HG02870 (cell line): ENCODE measurements around the gene PIGQ.

ENCODE experiments used
- ATAC-seq: cut with Tn5 transposase; IDR thresholded peaks from one replicate; pipeline ENCODE4 v1.9.1; 2021; ENCODE audit warnings: mild to moderate bottlenecking, moderate library complexity; ENCODE audit not compliant: unreplicated experiment

The PIGQ gene

DNA sequence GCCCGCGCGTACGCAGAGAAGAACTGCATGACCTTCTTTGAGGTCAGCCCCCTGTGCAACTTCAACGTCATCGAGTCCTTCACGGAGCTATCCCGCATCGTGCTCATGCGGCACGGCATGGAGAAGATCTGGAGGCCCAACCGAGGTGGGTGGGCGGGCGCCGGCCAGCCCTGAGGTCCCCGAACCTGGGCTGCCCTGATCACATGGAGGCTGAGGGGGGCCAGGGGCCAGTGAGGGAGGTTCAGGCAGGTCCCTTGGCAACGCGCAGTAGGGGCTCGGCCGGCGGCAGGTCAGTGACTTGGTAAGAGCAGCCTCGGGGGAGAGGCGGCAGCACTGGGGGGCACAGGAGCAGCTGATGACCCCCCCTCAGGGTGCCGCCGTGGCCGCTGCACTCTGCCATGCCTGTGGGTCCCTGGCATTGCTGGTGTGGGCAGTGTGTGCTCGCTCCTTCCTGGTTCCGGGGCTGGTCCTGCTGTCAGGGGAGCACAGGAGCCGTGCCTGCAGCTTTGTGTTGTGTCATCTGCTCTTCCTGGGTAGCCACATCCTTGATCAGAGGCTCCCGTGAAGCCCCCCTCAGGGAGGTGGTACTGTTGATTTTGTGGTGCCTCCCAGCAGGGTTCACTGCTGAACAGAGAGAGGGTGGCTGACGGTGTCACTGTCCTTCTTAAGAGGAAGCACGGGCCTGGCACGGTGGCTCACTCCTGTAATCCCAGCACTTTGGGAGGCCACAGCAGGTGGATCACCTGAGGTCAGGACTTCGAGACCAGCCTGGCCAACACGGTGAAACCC is 56.4 kb downstream of the PIGQ start:
- ATAC-seq = no peak

DNA sequence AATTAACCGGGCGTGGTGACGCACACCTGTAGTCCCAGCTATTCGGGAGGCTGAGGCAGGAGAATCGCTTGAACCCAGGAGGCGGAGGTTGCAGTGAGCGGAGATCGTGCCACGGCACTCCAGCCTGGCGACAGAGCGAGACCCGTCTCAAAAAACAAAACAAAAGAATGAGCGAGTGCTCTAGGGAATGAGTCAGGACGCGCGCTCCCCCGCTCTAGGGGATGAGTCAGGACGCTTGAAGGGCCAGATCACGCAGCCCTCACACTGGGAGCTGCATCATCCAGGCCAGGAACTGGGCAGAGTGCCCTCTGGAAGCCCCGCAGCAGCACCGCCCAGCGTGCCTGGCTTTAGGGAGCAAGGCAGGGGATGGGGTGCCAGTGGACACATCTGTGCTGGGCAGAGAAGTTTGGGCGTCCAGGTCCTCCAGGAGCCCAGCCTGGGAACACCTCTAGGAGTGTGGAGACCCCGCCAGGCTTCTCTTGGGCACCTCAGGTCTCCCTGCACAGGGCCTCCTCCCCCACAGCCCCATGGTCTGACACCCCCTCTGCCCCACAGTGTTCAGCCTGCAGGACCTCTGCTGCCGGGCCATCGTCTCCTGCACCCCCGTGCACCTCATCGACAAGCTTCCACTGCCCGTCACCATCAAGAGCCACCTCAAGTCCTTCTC is 57.2 kb downstream of the PIGQ start:
- ATAC-seq = no peak

- no peak for ATAC-seq
Measured at GRCh38 chr16:627454-628239, 57.9 kb downstream of the PIGQ start.

GRCh38 chr16:628321-629061 is 58.7 kb downstream of the PIGQ start:
- ATAC-seq = no peak

DNA sequence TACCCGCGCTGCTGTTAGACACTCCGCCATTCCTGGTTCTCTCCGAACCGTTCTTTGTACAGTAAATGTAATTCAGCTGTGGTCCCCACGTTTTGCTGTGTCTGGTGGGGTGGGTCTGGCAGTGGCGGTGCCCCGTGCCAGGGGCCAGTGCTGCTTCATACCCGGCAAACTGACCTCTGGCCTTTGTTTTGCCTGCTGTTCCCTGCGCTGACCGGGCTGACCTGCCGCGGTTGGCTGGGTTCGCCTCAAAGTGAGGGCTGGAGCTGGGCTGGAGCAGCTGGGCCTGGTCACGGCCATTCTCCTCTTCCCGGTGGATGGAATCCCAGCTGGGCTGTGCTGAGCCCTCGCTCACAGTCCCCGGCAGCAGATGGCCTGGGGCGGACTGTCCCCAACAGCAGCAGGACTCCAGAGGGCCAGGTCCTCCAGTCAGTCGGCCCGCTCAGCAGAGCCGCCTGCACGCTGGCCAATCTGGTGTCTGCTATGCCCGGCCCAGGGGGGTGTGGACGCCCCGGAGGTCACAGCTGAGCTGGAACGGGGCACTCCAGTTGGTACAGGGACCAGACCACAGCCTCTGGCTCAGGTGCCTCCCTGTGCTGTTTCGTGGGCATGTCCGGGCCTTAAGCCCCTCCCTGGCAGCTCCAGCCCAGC is 59.5 kb downstream of the PIGQ start:
- no peak for ATAC-seq

- no peak for ATAC-seq
Measured at GRCh38 chr16:629833-630248, 60.1 kb downstream of the PIGQ start.

- ATAC-seq = no peak
Measured at GRCh38 chr16:630249-630814, 60.6 kb downstream of the PIGQ start.

GRCh38 chr16:630815-631405 is 61.1 kb downstream of the PIGQ start, which contains the start of gene WFIKKN1:
Gene WFIKKN1, plus strand, starts transcription at chr16:630985. Its CDS starts 269 bp downstream, at chr16:631254.
- ATAC-seq = no peak

DNA sequence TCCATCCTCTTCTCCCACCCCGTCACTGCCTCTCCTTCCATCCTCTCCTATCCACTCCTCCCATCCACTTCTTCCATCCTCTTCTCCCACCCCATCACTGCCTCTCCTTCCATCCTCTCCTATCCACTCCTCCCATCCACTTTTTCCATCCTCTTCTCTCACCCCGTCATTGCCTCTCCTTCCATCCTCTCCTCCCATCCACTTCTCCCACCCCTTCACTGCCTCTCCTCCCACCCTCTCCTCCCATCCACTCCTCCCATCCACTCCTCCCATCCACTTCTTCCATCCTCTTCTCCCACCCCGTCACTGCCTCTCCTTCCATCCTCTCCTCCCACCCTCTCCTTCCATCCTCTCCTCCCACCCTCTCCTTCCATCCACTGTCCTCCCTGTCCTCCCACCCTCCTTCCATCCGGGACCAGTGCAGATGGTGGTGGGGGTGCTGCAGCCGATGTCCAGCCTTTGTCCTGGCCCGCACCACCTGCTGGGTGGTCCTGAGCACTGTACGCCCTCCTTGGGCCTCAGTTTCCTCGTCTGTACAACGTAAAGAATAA is 62.1 kb downstream of the PIGQ start:
- no peak for ATAC-seq

DNA sequence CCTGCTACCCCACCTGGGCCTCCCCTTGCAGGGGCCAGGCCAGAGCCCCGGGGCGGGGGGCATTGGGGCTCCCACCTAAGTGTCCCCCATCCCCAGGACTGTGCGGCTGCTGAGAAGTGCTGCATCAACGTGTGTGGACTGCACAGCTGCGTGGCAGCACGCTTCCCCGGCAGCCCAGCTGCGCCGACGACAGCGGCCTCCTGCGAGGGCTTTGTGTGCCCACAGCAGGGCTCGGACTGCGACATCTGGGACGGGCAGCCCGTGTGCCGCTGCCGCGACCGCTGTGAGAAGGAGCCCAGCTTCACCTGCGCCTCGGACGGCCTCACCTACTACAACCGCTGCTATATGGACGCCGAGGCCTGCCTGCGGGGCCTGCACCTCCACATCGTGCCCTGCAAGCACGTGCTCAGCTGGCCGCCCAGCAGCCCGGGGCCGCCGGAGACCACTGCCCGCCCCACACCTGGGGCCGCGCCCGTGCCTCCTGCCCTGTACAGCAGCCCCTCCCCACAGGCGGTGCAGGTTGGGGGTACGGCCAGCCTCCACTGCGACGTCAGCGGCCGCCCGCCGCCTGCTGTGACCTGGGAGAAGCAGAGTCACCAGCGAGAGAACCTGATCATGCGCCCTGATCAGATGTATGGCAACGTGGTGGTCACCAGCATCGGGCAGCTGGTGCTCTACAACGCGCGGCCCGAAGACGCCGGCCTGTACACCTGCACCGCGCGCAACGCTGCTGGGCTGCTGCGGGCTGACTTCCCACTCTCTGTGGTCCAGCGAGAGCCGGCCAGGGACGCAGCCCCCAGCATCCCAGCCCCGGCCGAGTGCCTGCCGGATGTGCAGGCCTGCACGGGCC is 62.9 kb downstream of the PIGQ start:
- no peak for ATAC-seq

DNA sequence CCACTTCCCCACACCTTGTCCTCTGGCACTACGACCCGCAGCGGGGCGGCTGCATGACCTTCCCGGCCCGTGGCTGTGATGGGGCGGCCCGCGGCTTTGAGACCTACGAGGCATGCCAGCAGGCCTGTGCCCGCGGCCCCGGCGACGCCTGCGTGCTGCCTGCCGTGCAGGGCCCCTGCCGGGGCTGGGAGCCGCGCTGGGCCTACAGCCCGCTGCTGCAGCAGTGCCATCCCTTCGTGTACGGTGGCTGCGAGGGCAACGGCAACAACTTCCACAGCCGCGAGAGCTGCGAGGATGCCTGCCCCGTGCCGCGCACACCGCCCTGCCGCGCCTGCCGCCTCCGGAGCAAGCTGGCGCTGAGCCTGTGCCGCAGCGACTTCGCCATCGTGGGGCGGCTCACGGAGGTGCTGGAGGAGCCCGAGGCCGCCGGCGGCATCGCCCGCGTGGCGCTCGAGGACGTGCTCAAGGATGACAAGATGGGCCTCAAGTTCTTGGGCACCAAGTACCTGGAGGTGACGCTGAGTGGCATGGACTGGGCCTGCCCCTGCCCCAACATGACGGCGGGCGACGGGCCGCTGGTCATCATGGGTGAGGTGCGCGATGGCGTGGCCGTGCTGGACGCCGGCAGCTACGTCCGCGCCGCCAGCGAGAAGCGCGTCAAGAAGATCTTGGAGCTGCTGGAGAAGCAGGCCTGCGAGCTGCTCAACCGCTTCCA is 63.7 kb downstream of the PIGQ start:
- ATAC-seq = no peak
